HepG2 (cell line): ENCODE measurements around the gene MSANTD4. TPM values are rescaled to one million over a fixed set of nuclear protein-coding genes. Genes with fewer than 3 reads are reported as not detected.

ENCODE experiments used
- ATAC-seq: fragments of 200-7000 bp; cut with Tn5 transposase; 3 replicates; pipeline ENCODE4 v1.9.1; 2020; ENCODE audit warnings: mild to moderate bottlenecking, moderate library complexity
- BruUV-seq: library from RNA; stranded (reverse); fragments of 400-500 nt; replicated peaks from 2 replicates; lab custom pipeline; 2021; lab: Mats Ljungman, UMichigan
- CTCF ChIA-PET: fragments of 300-600 bp; formaldehyde crosslinking; extraction: SDS; loops from one replicate; lab custom pipeline; 2021; ENCODE audit warnings: low total read pairs, inconsistent platforms, low intra/inter-chr PET ratio; lab: Yijun Ruan, JAX
- POLR2A ChIA-PET: fragments of 350-600 bp; sonication (Branson Sonifier 250); formaldehyde crosslinking; loops from one replicate; lab custom pipeline; 2020; ENCODE audit warnings: antibody characterized with exemption, inconsistent platforms; lab: Yijun Ruan, JAX
- DNase-seq: peaks from one replicate; pipeline ENCODE4 v3.0.0-alpha.2; 2015; ENCODE audit warnings: low spot score
- FAIRE-seq: peaks from 3 replicates; lab custom pipeline; 2011; peaks lifted over from hg19 to GRCh38; lab: Jason Lieb, UNC
- H2AFZ ChIP-seq: one replicate; pipeline ENCODE4 v1.6.1; 2011; ENCODE audit warnings: low read length, inconsistent platforms
- H3K27ac ChIP-seq: fragments of 300-600 bp; 3 replicates; pipeline ENCODE4 v1.8.0; 2011; ENCODE audit warnings: mixed run types, mild to moderate bottlenecking, mixed read lengths, low read length, inconsistent platforms; ENCODE audit not compliant: insufficient read depth; ENCODE audit errors: extremely low read length
- H3K27me3 ChIP-seq, 2 experiments: fragments of 200-600 bp in 1 of 2; 2 replicates in 1 of 2; 3 replicates in 1 of 2; pipeline versions ENCODE4 v1.6.0 to v1.8.0; 2011; ENCODE audit warnings: low read length in 2 of 2, mild to moderate bottlenecking in 2 of 2, moderate library complexity in 2 of 2, inconsistent platforms in 1 of 2; ENCODE audit not compliant: insufficient read depth in 2 of 2, control insufficient read depth in 1 of 2
- H3K36me3 ChIP-seq, 2 experiments: fragments of 200-600 bp in 1 of 2; replicated peaks in 1 of 2; 2 replicates in 1 of 2; 3 replicates in 1 of 2; pipeline versions ENCODE4 v1.5.1 to v1.8.0; 2011; ENCODE audit warnings: low read length in 2 of 2, inconsistent platforms in 1 of 2; ENCODE audit not compliant: insufficient read depth in 2 of 2, control insufficient read depth in 1 of 2
- H3K4me1 ChIP-seq: 2 replicates; pipeline ENCODE4 v1.5.1; 2012; ENCODE audit warnings: low read length, inconsistent platforms; ENCODE audit not compliant: insufficient read depth
- H3K4me2 ChIP-seq: 2 replicates; pipeline ENCODE4 v1.6.0; 2011; ENCODE audit warnings: low read depth, low read length, inconsistent platforms
- H3K4me3 ChIP-seq, 3 experiments: fragments of 200-600 bp in 1 of 3; sonication (generic), shearing (Covaris generic) in 1 of 3; replicated peaks in 1 of 3; 2 replicates each; pipeline ENCODE4 v1.5.1; 2011 to 2016; ENCODE audit warnings: low read length in 3 of 3, inconsistent platforms in 2 of 3, low read depth in 2 of 3, mild to moderate bottlenecking in 2 of 3, control low read depth in 1 of 3, mixed read lengths in 1 of 3; ENCODE audit not compliant: insufficient read depth in 1 of 3
- H3K79me2 ChIP-seq: one replicate; pipeline ENCODE4 v1.6.1; 2011; ENCODE audit warnings: low read length, inconsistent platforms; ENCODE audit not compliant: insufficient read depth
- H3K9ac ChIP-seq: 2 replicates; pipeline ENCODE4 v1.6.0; 2011; ENCODE audit warnings: mild to moderate bottlenecking, low read depth, low read length, inconsistent platforms; ENCODE audit not compliant: insufficient read depth
- H3K9me3 ChIP-seq: 2 replicates; pipeline ENCODE4 v1.5.1; 2012; ENCODE audit warnings: mild to moderate bottlenecking, low read length
- H4K20me1 ChIP-seq: 2 replicates; pipeline ENCODE4 v1.6.0; 2011; ENCODE audit warnings: inconsistent platforms, mild to moderate bottlenecking, low read length, moderate library complexity; ENCODE audit not compliant: insufficient read depth
- CCDC6 ChIP-seq: sonication (generic); formaldehyde crosslinking; IDR thresholded peaks from 2 replicates; pipeline ENCODE4 v1.8.1; 2022; ENCODE audit warnings: mild to moderate bottlenecking, missing genetic modification reagents, moderate library complexity
- ZNF101 ChIP-seq: sonication (generic); formaldehyde crosslinking; IDR thresholded peaks from 2 replicates; pipeline ENCODE4 v1.4.0; 2020; ENCODE audit warnings: mild to moderate bottlenecking, low read depth, missing genetic modification reagents, borderline replicate concordance
- ZNF225 ChIP-seq: sonication (generic); formaldehyde crosslinking; IDR thresholded peaks from 2 replicates; pipeline ENCODE4 v1.4.0; 2020; ENCODE audit warnings: mild to moderate bottlenecking, missing genetic modification reagents
- ZNF567 ChIP-seq: sonication (generic); formaldehyde crosslinking; IDR thresholded peaks from 2 replicates; pipeline ENCODE4 v1.8.1; 2023; ENCODE audit warnings: mild to moderate bottlenecking, missing genetic modification reagents, borderline replicate concordance
- ZNF687 ChIP-seq: sonication (generic); formaldehyde crosslinking; IDR thresholded peaks from 2 replicates; pipeline ENCODE4 v1.5.1; 2020; ENCODE audit warnings: mild to moderate bottlenecking, missing genetic modification reagents, moderate library complexity
- WGBS: methylation state at CpG from one replicate; pipeline ENCODE4 v1.1.6; 2017; ENCODE audit warnings: low lambda C conversion rate; 5-methylcytosine and 5-hydroxymethylcytosine counted together
- in situ Hi-C: cut with HindIII; loops from 2 replicates; pipeline ENCODE4 v1.10.0; 2017; ENCODE audit warnings: low pct_unique_long_range_greater_than_20kb; ENCODE audit not compliant: extremely low pct_ligation_motif_present
- intact Hi-C: fragments of 100-400 bp; cut with micrococcal nuclease; formaldehyde crosslinking; loops from one replicate; pipeline ENCODE4 v1.10.0; 2022; ENCODE audit not compliant: unreplicated experiment
- polyA plus RNA-seq, 8 experiments: library from polyadenylated mRNA; depleted of rRNA in 3 of 8; stranded (reverse) in 7 of 8; unstranded in 1 of 8; fragments of >200 nt; fragmentation: Illumina TruSeq in 4 of 8; extraction: Trizol in 4 of 8; gene quantifications; 2 replicates each; pipeline versions ENCODE4 v1.2.1 to v1.2.3, GENCODE V29; 2011 to 2016; ENCODE audit warnings: low read depth in 4 of 8, missing spikeins in 1 of 8, mixed read lengths in 1 of 8; ENCODE audit not compliant: insufficient read depth in 1 of 8
- total RNA-seq, 5 experiments: library from RNA; depleted of rRNA; stranded (reverse); fragments of >200 nt; fragmentation: Illumina TruSeq; extraction: Trizol; gene quantifications; 2 replicates each; pipeline ENCODE4 v1.2.3, GENCODE V29; 2016; ENCODE audit warnings: low read depth in 1 of 5

MSANTD4 gene
- total and polyA plus RNA-seq, 2 of the 13 experiments (the other 11 are each of a cell fraction or from before 2014, with no cell fraction given) = 4.4 to 15.7 TPM

- in situ Hi-C loops = no loop called here
- no peak overlapping the region for H3K27ac ChIP-seq
- H3K4me2 ChIP-seq = no peak overlapping the region
- no peak overlapping the region for H3K4me3 ChIP-seq
- H3K4me1 ChIP-seq = no peaks in the 10 kb centered on the region
- H3K36me3 ChIP-seq = no peaks in the 10 kb centered on the region
- no peak overlapping the region for H2AFZ ChIP-seq
- intact Hi-C loops = no loop called here
- H3K27me3 ChIP-seq = no peaks in the 10 kb centered on the region
- FAIRE-seq (no peak), ATAC-seq (no peak), DNase-seq (no peak)
- TF ChIP-seq ZNF225 (CRISPR knock-in tag) = no peak
- TF ChIP-seq CCDC6 (CRISPR knock-in tag) = no peak
- no peak for TF ChIP-seq ZNF101 (CRISPR knock-in tag)
- TF ChIP-seq ZNF687 (CRISPR knock-in tag) = no peak
- TF ChIP-seq ZNF567 (CRISPR knock-in tag) = no peak
- no peaks in the 10 kb centered on the region for H3K9me3 ChIP-seq
- no TSS peak for BruUV-seq
- 0% methylated on average over 2 of the region's 2 CpGs for WGBS
- CTCF ChIA-PET = no interaction called here
- H3K79me2 ChIP-seq = no peaks in the 10 kb centered on the region
- no peaks in the 10 kb centered on the region for H4K20me1 ChIP-seq
- no peak overlapping the region for H3K9ac ChIP-seq
- POLR2A ChIA-PET = no interaction called here
Measured at GRCh38 chr11:105986554-105986953, 35.5 kb downstream of the MSANTD4 start.
